T-cell (primary cell): ENCODE data around the gene EXOSC1. TPM values are rescaled to one million over a fixed set of nuclear protein-coding genes. Genes with fewer than 3 reads are reported as not detected.
"Not testable (repeated sequence)": the region's sequence is repeated elsewhere in the genome, so short reads cannot be mapped to it uniquely, and the experiment has no call there.

Experiments
- ATAC-seq, 4 experiments: fragments of 200-7000 bp in 3 of 4; fragments of 150-1000 bp in 1 of 4; cut with Tn5 transposase; replicated peaks in 1 of 4; 1 replicate in 3 of 4; 2 replicates in 1 of 4; pipeline ENCODE4 v1.10.0; 2021; ENCODE audit warnings: moderate library complexity in 3 of 4, mild to moderate bottlenecking in 2 of 4, moderate number of reproducible peaks in 1 of 4
- CTCF ChIA-PET, 2 donors: fragments of 300-600 bp; sonication (Branson Sonifier 250); formaldehyde crosslinking; loops; one replicate each; lab custom pipeline; 2022; ENCODE audit warnings: antibody characterized with exemption in 2 of 2; lab: Charles Lee
- POLR2A ChIA-PET, 2 donors: fragments of 300-600 bp; sonication (Branson Sonifier 250); formaldehyde crosslinking; loops; one replicate each; lab custom pipeline; 2022; ENCODE audit warnings: antibody characterized with exemption in 2 of 2; lab: Charles Lee
- DNase-seq, 35 experiments: peaks; one replicate each; pipeline versions ENCODE4 v3.0.0 to v3.0.0-alpha.2; 2013 to 2023
- H3K27ac ChIP-seq: one replicate; pipeline ENCODE4 v1.5.1; 2013; ENCODE audit warnings: low read length
- H3K27me3 ChIP-seq, 2 experiments: replicated peaks in 1 of 2; 1 replicate in 1 of 2; 2 replicates in 1 of 2; pipeline versions ENCODE4 v1.6.1 to v1.7.0; 2013; ENCODE audit warnings: low read length in 1 of 2, mixed read lengths in 1 of 2; ENCODE audit not compliant: control insufficient read depth in 2 of 2, insufficient read depth in 2 of 2; ENCODE audit errors: extremely low read depth in 1 of 2
- H3K36me3 ChIP-seq, 2 donors: 1 replicate in 1 of 2; 2 replicates in 1 of 2; pipeline versions ENCODE4 v1.6.1 to v1.7.0; 2013; ENCODE audit warnings: low read length in 1 of 2; ENCODE audit not compliant: control insufficient read depth in 2 of 2, insufficient read depth in 1 of 2; ENCODE audit errors: extremely low read depth in 1 of 2
- H3K4me1 ChIP-seq, 2 experiments: 1 replicate in 1 of 2; 2 replicates in 1 of 2; pipeline versions ENCODE4 v1.6.1 to v1.7.0; 2013; ENCODE audit warnings: low read length in 2 of 2, mixed read lengths in 1 of 2; ENCODE audit not compliant: insufficient read depth in 2 of 2, control insufficient read depth in 1 of 2; ENCODE audit errors: extremely low read depth in 1 of 2
- H3K4me3 ChIP-seq, 2 donors: 1 replicate in 1 of 2; 2 replicates in 1 of 2; pipeline versions ENCODE4 v1.5.1 to v1.7.0; 2013; ENCODE audit warnings: mild to moderate bottlenecking in 2 of 2, low read length in 1 of 2, moderate library complexity in 1 of 2; ENCODE audit not compliant: control insufficient read depth in 1 of 2; ENCODE audit errors: extremely low read depth in 1 of 2
- H3K9me3 ChIP-seq: 2 replicates; pipeline ENCODE4 v1.7.0; 2013
- H3K27ac Mint-ChIP-seq, 2 donors: one replicate each; pipeline ENCODE4 v1.8.0; 2020 to 2021; ENCODE audit warnings: mild to moderate bottlenecking in 2 of 2, mixed read lengths in 2 of 2
- H3K27me3 Mint-ChIP-seq, 2 donors: one replicate each; pipeline ENCODE4 v1.8.0; 2021 to 2022; ENCODE audit warnings: mixed read lengths in 2 of 2
- H3K36me3 Mint-ChIP-seq: one replicate; pipeline ENCODE4 v1.8.0; 2021; ENCODE audit warnings: mixed read lengths
- H3K4me1 Mint-ChIP-seq, 3 donors: one replicate each; pipeline ENCODE4 v1.8.0; 2020 to 2022; ENCODE audit warnings: mixed read lengths in 3 of 3, mild to moderate bottlenecking in 1 of 3
- H3K4me3 Mint-ChIP-seq, 3 donors: one replicate each; pipeline ENCODE4 v1.8.0; 2020 to 2022; ENCODE audit warnings: mild to moderate bottlenecking in 3 of 3, mixed read lengths in 3 of 3, moderate library complexity in 3 of 3
- H3K9me3 Mint-ChIP-seq, 3 donors: one replicate each; pipeline ENCODE4 v1.8.0; 2020 to 2022; ENCODE audit warnings: mixed read lengths in 3 of 3
- WGBS: methylation state at CpG from one replicate; pipeline ENCODE4 v1.1.5; 2013; ENCODE audit warnings: missing lambda C conversion rate; ENCODE audit not compliant: insufficient coverage; 5-methylcytosine and 5-hydroxymethylcytosine counted together
- total RNA-seq, 35 experiments: library from RNA in 6 of 35; stranded (reverse) in 6 of 35; fragments of 120-200 nt in 1 of 35; gene quantifications; one replicate each; pipeline versions ENCODE4 v1.2.1 to v1.2.4 and lab custom pipeline; 2013 to 2026

EXOSC1 gene
- total RNA-seq, 5 donors from 2014 or later (not counting 1 experiment from before 2014, with no cell fraction given): 32.2 to 51.0 (median 46.8) TPM

DNA sequence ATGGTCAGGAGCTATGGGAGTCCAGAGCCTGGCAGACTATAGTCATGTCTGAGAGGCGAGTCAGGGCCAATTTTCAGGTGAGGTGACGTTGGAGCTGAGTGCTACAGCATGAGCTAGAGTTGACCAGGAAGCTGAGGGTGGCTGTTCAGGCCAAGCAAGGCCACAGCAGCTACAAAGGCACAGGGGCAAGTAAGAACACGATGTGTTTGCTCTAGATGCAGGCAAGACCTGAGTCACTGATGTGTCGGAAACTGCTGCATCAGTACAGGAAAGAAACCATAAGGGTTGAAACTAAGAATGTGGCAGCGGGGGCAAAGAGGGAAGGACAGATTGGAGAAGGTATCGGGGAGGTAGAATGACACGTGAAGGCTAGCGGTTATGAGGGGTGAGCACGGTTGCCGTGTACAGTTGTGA lies 32.9 kb downstream of the EXOSC1 start:
- Histone ChIP-seq H3K27ac (peak overlapping the region; percentile 60), H3K9me3 (no peaks in the 10 kb centered on the region), H3K36me3 (no peaks in the 10 kb centered on the region), H3K4me1 (peaks cover 21 to 45% of the 10 kb centered on the region in 2 experiments), H3K27me3 (no peaks in the 10 kb centered on the region), H3K4me3 (no peak overlapping the region)
- no peaks in the 10 kb centered on the region for H3K27me3 Mint-ChIP-seq
- H3K27ac Mint-ChIP-seq: peak overlapping the region; percentile 41 to 75
- no peaks in the 10 kb centered on the region for H3K9me3 Mint-ChIP-seq
- no peak for ATAC-seq
- no peaks in the 10 kb centered on the region for H3K36me3 Mint-ChIP-seq
- CTCF ChIA-PET: no interaction called here
- peak overlapping the region in 1 of 3 donors; percentile 2 for H3K4me3 Mint-ChIP-seq
- POLR2A ChIA-PET: interaction anchor here in 1 of 2 donors (2.4 kb wide), 1 partner anchor 12 kb away, joined by 16 read pairs; the partner anchor contains the start of gene RRP12
- no peak for DNase-seq
- 28% methylated on average over 8 of the region's 10 CpGs for WGBS
- peaks cover 37 to 42% (median 39%) of the 10 kb centered on the region in 3 donors for H3K4me1 Mint-ChIP-seq

DNA sequence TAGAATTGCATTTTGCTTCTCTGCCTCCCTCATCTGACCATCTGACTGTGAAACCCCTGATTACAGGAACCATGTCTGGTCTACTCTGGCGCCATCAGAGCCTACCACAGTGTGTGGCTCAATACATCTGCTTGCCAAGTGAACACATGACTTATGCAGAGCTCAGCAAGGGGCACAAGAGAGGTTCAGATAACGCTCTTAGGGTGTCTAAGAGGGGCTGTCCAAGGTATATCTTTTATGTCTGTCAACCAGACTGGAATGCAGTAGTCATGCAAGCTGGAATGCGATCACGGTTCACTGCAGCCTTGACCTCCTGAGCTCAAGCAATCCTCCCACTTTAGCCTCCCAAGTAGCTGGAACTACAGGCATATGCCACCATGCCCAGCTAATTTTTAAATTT lies 34.4 kb downstream of the EXOSC1 start:
- no peak for ATAC-seq
- no peak overlapping the region for H3K27ac ChIP-seq
- H3K4me3 ChIP-seq: no peak overlapping the region
- Mint-ChIP-seq H3K4me3 (no peak overlapping the region), H3K27me3 (no peaks in the 10 kb centered on the region), H3K27ac (no peak overlapping the region), H3K4me1 (peaks cover 33 to 38% (median 38%) of the 10 kb centered on the region in 3 donors), H3K9me3 (no peaks in the 10 kb centered on the region), H3K36me3 (no peaks in the 10 kb centered on the region)
- H3K4me1 ChIP-seq: peaks cover 18 to 47% of the 10 kb centered on the region in 2 experiments
- H3K27me3 ChIP-seq: no peaks in the 10 kb centered on the region
- no peak for DNase-seq
- H3K9me3 ChIP-seq: no peaks in the 10 kb centered on the region
- 94% methylated on average over 4 of the region's 4 CpGs for WGBS
- POLR2A ChIA-PET: interaction anchor here in 1 of 2 donors (0.6 kb wide), 1 partner anchor 64 kb away, joined by 6 read pairs; no protein-coding TSS in a partner anchor
- CTCF ChIA-PET: interaction anchor here in 1 of 2 donors (0.6 kb wide), 2 partner anchors 29 to 115 kb away, joined by 9 to 13 read pairs; no protein-coding TSS in a partner anchor
- H3K36me3 ChIP-seq: no peaks in the 10 kb centered on the region

DNA sequence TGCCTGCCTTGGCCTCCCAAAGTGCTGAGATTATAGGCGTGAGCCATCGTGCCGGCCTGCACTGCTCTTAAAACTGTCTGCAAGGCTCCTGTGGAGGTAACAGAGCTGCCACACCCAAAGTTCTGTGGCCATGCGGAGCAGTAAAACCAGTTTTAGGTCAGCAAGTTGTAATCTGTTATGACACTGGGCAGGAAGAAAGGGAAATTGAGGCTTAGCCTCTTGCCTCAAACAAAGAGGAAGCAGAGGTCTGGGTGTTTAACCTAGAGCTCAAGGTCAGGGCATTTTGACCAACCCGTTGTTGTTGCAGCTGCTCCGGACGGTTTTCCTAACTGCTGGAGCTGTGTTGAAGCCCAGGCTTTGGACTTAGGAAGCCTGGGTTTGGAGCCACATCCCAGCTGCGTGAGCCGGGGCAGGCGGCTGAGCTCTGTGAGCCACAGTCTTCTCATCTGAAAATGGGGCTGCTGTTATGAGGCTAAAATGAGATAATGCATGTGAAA lies 37.3 kb downstream of the EXOSC1 start:
- peaks cover 6 to 19% of the 10 kb centered on the region in 2 experiments for H3K4me1 ChIP-seq
- no peak overlapping the region for H3K4me3 Mint-ChIP-seq
- peaks cover 16 to 18% (median 16%) of the 10 kb centered on the region in 3 donors for H3K4me1 Mint-ChIP-seq
- no peak for ATAC-seq
- DNase-seq: no peak
- 98% methylated on average over 10 of the region's 10 CpGs for whole genome bisulfite sequencing
- H3K27me3 Mint-ChIP-seq: no peaks in the 10 kb centered on the region
- no peaks in the 10 kb centered on the region for H3K27me3 ChIP-seq
- H3K27ac Mint-ChIP-seq: no peak overlapping the region
- H3K4me3 ChIP-seq: no peak overlapping the region
- H3K9me3 Mint-ChIP-seq: no peaks in the 10 kb centered on the region
- H3K36me3 Mint-ChIP-seq: no peaks in the 10 kb centered on the region
- H3K9me3 ChIP-seq: no peaks in the 10 kb centered on the region
- no peaks in the 10 kb centered on the region for H3K36me3 ChIP-seq
- ChIA-PET POLR2A (interaction anchor here in 1 of 2 donors (0.7 to 1.2 kb wide), 3 partner anchors 7 to 41 kb away, joined by 3 to 16 read pairs (median 6); partner anchors contain the start of gene RRP12), CTCF (interaction anchor here (0.5 to 1.6 kb wide), 4 partner anchors 10 to 234 kb away, joined by 3 to 8 read pairs (median 4); no protein-coding TSS in a partner anchor)
- no peak overlapping the region for H3K27ac ChIP-seq

DNA sequence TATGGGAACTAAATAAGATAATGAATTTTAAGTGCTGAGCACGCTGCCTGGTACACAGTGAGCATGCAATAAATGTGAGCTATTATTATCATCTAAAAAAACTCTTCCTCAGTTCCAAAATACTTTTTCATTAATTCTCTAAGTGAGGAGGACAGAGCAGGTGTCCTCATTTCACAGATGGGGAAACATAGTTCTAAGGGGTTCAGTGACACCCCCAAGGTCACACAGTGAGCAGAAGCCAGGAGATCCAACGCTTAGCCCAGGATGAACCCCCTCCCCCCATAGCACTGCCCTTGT lies 37.9 kb downstream of the EXOSC1 start:
- CTCF ChIA-PET: interaction anchor here (0.5 to 1.6 kb wide), 4 partner anchors 11 to 68 kb away, joined by 3 to 8 read pairs (median 4); no protein-coding TSS in a partner anchor
- Histone ChIP-seq H3K4me1 (peaks cover 2 to 13% of the 10 kb centered on the region in 2 experiments), H3K27me3 (no peaks in the 10 kb centered on the region), H3K36me3 (no peaks in the 10 kb centered on the region), H3K4me3 (no peak overlapping the region), H3K27ac (no peak overlapping the region), H3K9me3 (no peaks in the 10 kb centered on the region)
- Mint-ChIP-seq H3K4me3 (peak overlapping the region in 1 of 3 donors; percentile 13), H3K36me3 (no peaks in the 10 kb centered on the region), H3K27me3 (no peaks in the 10 kb centered on the region), H3K4me1 (peaks cover 11 to 12% (median 12%) of the 10 kb centered on the region in 3 donors), H3K27ac (no peak overlapping the region), H3K9me3 (no peaks in the 10 kb centered on the region)
- ATAC-seq (no peak), DNase-seq (no peak)
- 100% methylated on average over 1 of the region's 2 CpGs for WGBS
- POLR2A ChIA-PET: interaction anchor here (0.5 to 1.2 kb wide), 2 partner anchors 14 to 146 kb away, joined by 3 to 5 read pairs; no protein-coding TSS in a partner anchor

DNA sequence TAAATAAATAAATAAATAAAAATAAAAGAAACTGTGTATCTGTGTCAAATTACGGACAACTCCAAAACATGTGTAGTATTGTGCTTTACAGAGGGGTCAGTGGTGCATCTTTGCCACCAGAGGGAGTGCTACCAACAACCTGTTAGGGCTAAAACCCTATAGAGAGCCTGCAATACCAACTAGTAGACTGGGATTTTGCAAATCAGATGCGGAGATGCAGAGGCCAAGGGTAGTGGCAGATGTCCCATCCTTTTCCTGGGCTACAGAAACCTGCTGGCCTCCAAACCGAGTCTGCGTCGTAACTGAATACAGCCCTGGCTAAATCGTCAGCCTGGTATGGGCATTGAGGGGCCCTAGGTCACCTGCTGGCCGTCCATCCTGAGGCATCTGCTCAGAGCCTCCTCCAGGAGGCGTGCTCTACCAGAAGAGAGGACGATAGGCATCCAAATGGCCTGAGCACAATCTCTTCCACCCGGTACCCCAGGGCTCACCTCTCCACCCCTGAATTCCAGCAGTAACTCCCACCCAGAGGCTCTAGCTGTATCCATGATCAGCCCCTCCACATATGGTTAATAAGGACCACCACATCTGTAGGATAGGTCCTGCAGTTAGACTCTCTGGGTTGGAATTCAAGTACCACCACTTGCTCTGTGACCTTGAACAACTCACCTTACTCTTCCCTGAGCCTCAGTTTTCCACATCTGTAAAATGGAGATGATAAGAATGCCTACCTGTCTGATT lies 38.4 kb downstream of the EXOSC1 start:
- Mint-ChIP-seq H3K27ac (peak overlapping the region in 1 of 2 donors; percentile 58), H3K9me3 (no peaks in the 10 kb centered on the region), H3K27me3 (no peaks in the 10 kb centered on the region), H3K36me3 (no peaks in the 10 kb centered on the region), H3K4me3 (peak overlapping the region; percentile 10 to 53 (median 13)), H3K4me1 (peaks cover 7 to 9% (median 9%) of the 10 kb centered on the region in 3 donors)
- DNase-seq (peak in 34 of 35 experiments; percentile 27 to 84 (median 52)), ATAC-seq (peak; percentile 96 to 98 (median 97))
- peak overlapping the region; percentile 15 to 27 for H3K4me3 ChIP-seq
- no peaks in the 10 kb centered on the region for H3K36me3 ChIP-seq
- H3K9me3 ChIP-seq: no peaks in the 10 kb centered on the region
- H3K4me1 ChIP-seq: peaks cover 2 to 9% of the 10 kb centered on the region in 2 experiments
- no peaks in the 10 kb centered on the region for H3K27me3 ChIP-seq
- ChIA-PET POLR2A (interaction anchor here (0.5 to 1.2 kb wide), 2 partner anchors 14 to 146 kb away, joined by 3 to 5 read pairs; no protein-coding TSS in a partner anchor), CTCF (interaction anchor here (0.7 to 1.6 kb wide), 5 partner anchors 12 to 38 kb away, joined by 3 to 8 read pairs (median 4); no protein-coding TSS in a partner anchor)
- 5% methylated on average over 9 of the region's 10 CpGs for WGBS
- H3K27ac ChIP-seq: no peak overlapping the region

DNA sequence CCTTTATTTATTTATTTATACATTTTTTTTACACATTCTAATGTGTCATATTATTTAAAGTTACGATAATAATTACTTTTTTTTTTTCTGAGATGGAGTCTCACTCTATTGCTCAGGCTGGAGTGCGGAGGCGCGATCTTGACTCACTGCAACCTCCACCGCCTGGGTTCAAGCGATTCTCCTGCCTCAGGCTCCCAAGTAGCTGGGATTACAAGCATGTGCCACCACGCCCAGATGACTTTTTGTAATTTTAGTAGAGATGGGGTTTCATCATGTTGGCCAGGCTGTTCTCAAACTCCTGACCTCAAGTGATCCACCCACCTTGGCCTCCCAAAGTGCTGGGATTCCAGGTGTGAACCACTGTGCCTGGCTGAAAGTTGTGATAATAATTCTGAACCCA lies 39.3 kb downstream of the EXOSC1 start:
- H3K9me3 ChIP-seq, DNase-seq, H3K4me3 ChIP-seq, ATAC-seq, H3K36me3 Mint-ChIP-seq, POLR2A ChIA-PET, H3K27ac ChIP-seq, H3K9me3 Mint-ChIP-seq, H3K36me3 ChIP-seq, H3K27me3 Mint-ChIP-seq, H3K27ac Mint-ChIP-seq, H3K27me3 ChIP-seq, H3K4me3 Mint-ChIP-seq: not testable (repeated sequence)
- H3K4me1 ChIP-seq: peaks cover 2 to 11% of the 10 kb centered on the region in 2 experiments
- no CpG with 5 or more reads among the region's 7 CpGs for WGBS
- CTCF ChIA-PET: interaction anchor here in 1 of 2 donors (0.7 to 0.9 kb wide), 2 partner anchors 38 to 43 kb away, joined by 4 read pairs; no protein-coding TSS in a partner anchor
- H3K4me1 Mint-ChIP-seq: peaks cover 9 to 11% (median 10%) of the 10 kb centered on the region in 3 donors
